Neural cell (in vitro differentiated cells): ENCODE data around the gene MME.

Source experiments
- EZH2 ChIP-seq: fragments of 200-600, 300-800 bp; shearing (Covaris generic), sonication (generic); IDR thresholded peaks from 2 replicates; pipeline ENCODE4 v1.6.1; 2014; ENCODE audit warnings: antibody characterized with exemption, low read length, borderline replicate concordance, mild to moderate bottlenecking; ENCODE audit not compliant: insufficient read depth, poor library complexity, severe bottlenecking
- MXI1 ChIP-seq: fragments of 450-650 bp; conservative IDR thresholded peaks from 2 replicates; pipeline ENCODE4 v1.6.1; 2014; ENCODE audit warnings: antibody characterized with exemption, mild to moderate bottlenecking; ENCODE audit not compliant: poor library complexity, severe bottlenecking
- POLR2AphosphoS5 ChIP-seq: IDR thresholded peaks from 2 replicates; pipeline ENCODE4 v1.6.1; 2012
- RAD21 ChIP-seq: fragments of 450-650 bp; conservative IDR thresholded peaks from 2 replicates; pipeline ENCODE4 v1.6.1; 2014; ENCODE audit warnings: antibody characterized with exemption, mild to moderate bottlenecking, moderate library complexity
- SMC3 ChIP-seq: fragments of 450-650 bp; conservative IDR thresholded peaks from 2 replicates; pipeline ENCODE4 v1.6.1; 2014; ENCODE audit warnings: antibody characterized with exemption, mild to moderate bottlenecking, moderate library complexity; ENCODE audit not compliant: poor library complexity
- TAF1 ChIP-seq: IDR thresholded peaks from 2 replicates; pipeline ENCODE4 v1.6.1; 2012; ENCODE audit warnings: low read depth
- TF ChIP-seq, protein P1 (sequence below): fragments of 450-650 bp; IDR thresholded peaks from 2 replicates; pipeline ENCODE4 v1.5.1; 2014; ENCODE audit warnings: antibody characterized with exemption, mild to moderate bottlenecking, moderate library complexity; ENCODE audit not compliant: poor library complexity, severe bottlenecking
- TF ChIP-seq, protein P2 (sequence below): IDR thresholded peaks from 2 replicates; pipeline ENCODE4 v1.6.1; 2012; ENCODE audit warnings: borderline replicate concordance

DNA sequence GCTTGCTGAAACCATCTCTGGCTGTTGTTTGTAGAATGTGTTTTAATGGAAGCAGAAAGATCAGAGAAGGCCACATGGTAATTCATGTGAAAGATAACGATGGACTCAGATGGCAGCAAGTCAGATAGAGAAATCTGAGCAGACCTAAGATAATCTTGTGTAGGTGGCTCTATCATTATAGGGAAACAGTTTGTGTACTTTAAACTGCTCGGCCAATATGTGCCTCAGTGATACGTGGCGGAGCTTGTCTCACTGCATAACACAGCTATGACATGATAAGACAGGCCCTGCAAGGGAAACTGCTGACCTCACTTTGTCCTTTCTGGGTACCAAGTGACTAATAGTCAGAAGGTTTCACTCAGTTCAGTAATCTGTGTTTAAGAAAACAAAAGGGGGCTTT lies 51.0 kb downstream of the MME start:
- TF ChIP-seq, protein P1, sequence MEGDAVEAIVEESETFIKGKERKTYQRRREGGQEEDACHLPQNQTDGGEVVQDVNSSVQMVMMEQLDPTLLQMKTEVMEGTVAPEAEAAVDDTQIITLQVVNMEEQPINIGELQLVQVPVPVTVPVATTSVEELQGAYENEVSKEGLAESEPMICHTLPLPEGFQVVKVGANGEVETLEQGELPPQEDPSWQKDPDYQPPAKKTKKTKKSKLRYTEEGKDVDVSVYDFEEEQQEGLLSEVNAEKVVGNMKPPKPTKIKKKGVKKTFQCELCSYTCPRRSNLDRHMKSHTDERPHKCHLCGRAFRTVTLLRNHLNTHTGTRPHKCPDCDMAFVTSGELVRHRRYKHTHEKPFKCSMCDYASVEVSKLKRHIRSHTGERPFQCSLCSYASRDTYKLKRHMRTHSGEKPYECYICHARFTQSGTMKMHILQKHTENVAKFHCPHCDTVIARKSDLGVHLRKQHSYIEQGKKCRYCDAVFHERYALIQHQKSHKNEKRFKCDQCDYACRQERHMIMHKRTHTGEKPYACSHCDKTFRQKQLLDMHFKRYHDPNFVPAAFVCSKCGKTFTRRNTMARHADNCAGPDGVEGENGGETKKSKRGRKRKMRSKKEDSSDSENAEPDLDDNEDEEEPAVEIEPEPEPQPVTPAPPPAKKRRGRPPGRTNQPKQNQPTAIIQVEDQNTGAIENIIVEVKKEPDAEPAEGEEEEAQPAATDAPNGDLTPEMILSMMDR, result no peak
- TF ChIP-seq, protein P2, sequence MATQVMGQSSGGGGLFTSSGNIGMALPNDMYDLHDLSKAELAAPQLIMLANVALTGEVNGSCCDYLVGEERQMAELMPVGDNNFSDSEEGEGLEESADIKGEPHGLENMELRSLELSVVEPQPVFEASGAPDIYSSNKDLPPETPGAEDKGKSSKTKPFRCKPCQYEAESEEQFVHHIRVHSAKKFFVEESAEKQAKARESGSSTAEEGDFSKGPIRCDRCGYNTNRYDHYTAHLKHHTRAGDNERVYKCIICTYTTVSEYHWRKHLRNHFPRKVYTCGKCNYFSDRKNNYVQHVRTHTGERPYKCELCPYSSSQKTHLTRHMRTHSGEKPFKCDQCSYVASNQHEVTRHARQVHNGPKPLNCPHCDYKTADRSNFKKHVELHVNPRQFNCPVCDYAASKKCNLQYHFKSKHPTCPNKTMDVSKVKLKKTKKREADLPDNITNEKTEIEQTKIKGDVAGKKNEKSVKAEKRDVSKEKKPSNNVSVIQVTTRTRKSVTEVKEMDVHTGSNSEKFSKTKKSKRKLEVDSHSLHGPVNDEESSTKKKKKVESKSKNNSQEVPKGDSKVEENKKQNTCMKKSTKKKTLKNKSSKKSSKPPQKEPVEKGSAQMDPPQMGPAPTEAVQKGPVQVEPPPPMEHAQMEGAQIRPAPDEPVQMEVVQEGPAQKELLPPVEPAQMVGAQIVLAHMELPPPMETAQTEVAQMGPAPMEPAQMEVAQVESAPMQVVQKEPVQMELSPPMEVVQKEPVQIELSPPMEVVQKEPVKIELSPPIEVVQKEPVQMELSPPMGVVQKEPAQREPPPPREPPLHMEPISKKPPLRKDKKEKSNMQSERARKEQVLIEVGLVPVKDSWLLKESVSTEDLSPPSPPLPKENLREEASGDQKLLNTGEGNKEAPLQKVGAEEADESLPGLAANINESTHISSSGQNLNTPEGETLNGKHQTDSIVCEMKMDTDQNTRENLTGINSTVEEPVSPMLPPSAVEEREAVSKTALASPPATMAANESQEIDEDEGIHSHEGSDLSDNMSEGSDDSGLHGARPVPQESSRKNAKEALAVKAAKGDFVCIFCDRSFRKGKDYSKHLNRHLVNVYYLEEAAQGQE, result no peak
- TF ChIP-seq MXI1, result no peak
- TF ChIP-seq SMC3, result no peak
- TF ChIP-seq POLR2AphosphoS5, result no peak
- no peak for TF ChIP-seq RAD21
- no peak for TF ChIP-seq EZH2
- TF ChIP-seq TAF1, result no peak
